CD4-positive, alpha-beta T cell (primary cell): ENCODE data around the gene MRPL47. TPM values are rescaled to one million over a fixed set of nuclear protein-coding genes. Genes with fewer than 3 reads are reported as not detected.

Source experiments
- ATAC-seq: fragments of 200-7000 bp; cut with Tn5 transposase; one replicate; pipeline ENCODE4 v1.10.0; 2022; ENCODE audit warnings: mild to moderate bottlenecking; ENCODE audit not compliant: poor library complexity
- CTCF ChIA-PET: fragments of 350-600 bp; sonication (Branson Sonifier 250); formaldehyde crosslinking; loops from one replicate; lab custom pipeline; 2021; ENCODE audit warnings: antibody characterized with exemption, inconsistent platforms; lab: Charles Lee
- POLR2A ChIA-PET: fragments of 350-600 bp; sonication (Branson Sonifier 250); formaldehyde crosslinking; loops from one replicate; lab custom pipeline; 2021; ENCODE audit warnings: antibody characterized with exemption, inconsistent platforms; lab: Charles Lee
- DNase-seq, 14 experiments: peaks; one replicate each; pipeline ENCODE4 v3.0.0-alpha.2; 2013 to 2020; ENCODE audit warnings: mixed read lengths in 2 of 14
- H3K27ac ChIP-seq, 2 donors: one replicate each; pipeline versions ENCODE4 v1.5.1 to v1.7.0; 2013; ENCODE audit warnings: low read length in 2 of 2, low read depth in 1 of 2, mild to moderate bottlenecking in 1 of 2
- H3K27me3 ChIP-seq, 2 experiments: 1 replicate in 1 of 2; 2 replicates in 1 of 2; pipeline versions ENCODE4 v1.6.1 to v1.7.0; 2013; ENCODE audit warnings: low read length in 2 of 2, control low read depth in 1 of 2, mild to moderate bottlenecking in 1 of 2, moderate library complexity in 1 of 2; ENCODE audit not compliant: insufficient read depth in 2 of 2, control insufficient read depth in 1 of 2
- H3K36me3 ChIP-seq: one replicate; pipeline ENCODE4 v1.6.1; 2013; ENCODE audit warnings: low read length, control low read depth; ENCODE audit not compliant: insufficient read depth
- H3K4me1 ChIP-seq: one replicate; pipeline ENCODE4 v1.6.1; 2013; ENCODE audit warnings: low read length, control low read depth; ENCODE audit not compliant: insufficient read depth
- H3K4me3 ChIP-seq: one replicate; pipeline ENCODE4 v1.5.1; 2013; ENCODE audit warnings: mild to moderate bottlenecking, low read length, moderate library complexity
- H3K9me3 ChIP-seq, 2 experiments: 1 replicate in 1 of 2; 2 replicates in 1 of 2; pipeline versions ENCODE4 v1.6.1 to v1.7.0; 2013; ENCODE audit warnings: low read length in 2 of 2, mild to moderate bottlenecking in 2 of 2, control low read depth in 1 of 2, moderate library complexity in 1 of 2; ENCODE audit not compliant: control insufficient read depth in 1 of 2, insufficient read depth in 1 of 2
- H3K27ac Mint-ChIP-seq: one replicate; pipeline ENCODE4 v1.8.0; 2020; ENCODE audit warnings: mixed read lengths
- H3K27me3 Mint-ChIP-seq: one replicate; pipeline ENCODE4 v1.8.0; 2021; ENCODE audit warnings: mixed read lengths
- H3K36me3 Mint-ChIP-seq: one replicate; pipeline ENCODE4 v1.8.0; 2021; ENCODE audit warnings: low read depth, mixed read lengths
- H3K4me1 Mint-ChIP-seq: one replicate; pipeline ENCODE4 v1.8.0; 2021; ENCODE audit warnings: low read depth, mixed read lengths
- H3K4me3 Mint-ChIP-seq: one replicate; pipeline ENCODE4 v1.8.0; 2020; ENCODE audit warnings: mild to moderate bottlenecking, mixed read lengths
- H3K9me3 Mint-ChIP-seq: one replicate; pipeline ENCODE4 v1.8.0; 2020; ENCODE audit warnings: mixed read lengths
- intact Hi-C, 2 experiments: fragments of 100-400 bp; cut with DNase I in 1 of 2; cut with micrococcal nuclease in 1 of 2; formaldehyde crosslinking; loops; one replicate each; pipeline versions ENCODE4 v1.15.1 to v1.9.0; 2023 to 2025; cut with DNase I, micrococcal nuclease
- total RNA-seq, 174 experiments: library from RNA in 2 of 174; stranded (reverse) in 2 of 174; gene quantifications; one replicate each; pipeline ENCODE4 v1.2.3 and lab custom pipeline; 2021 to 2026
- TF ChIP-seq, protein P1 (sequence below): fragments of 200-600 bp; IDR thresholded peaks from one replicate; pipeline ENCODE4 v1.8.0; 2022; ENCODE audit warnings: antibody characterized with exemption, mild to moderate bottlenecking

Gene MRPL47
- total RNA-seq, 2 experiments from 2014 or later, result 24.8 to 28.6 TPM

DNA sequence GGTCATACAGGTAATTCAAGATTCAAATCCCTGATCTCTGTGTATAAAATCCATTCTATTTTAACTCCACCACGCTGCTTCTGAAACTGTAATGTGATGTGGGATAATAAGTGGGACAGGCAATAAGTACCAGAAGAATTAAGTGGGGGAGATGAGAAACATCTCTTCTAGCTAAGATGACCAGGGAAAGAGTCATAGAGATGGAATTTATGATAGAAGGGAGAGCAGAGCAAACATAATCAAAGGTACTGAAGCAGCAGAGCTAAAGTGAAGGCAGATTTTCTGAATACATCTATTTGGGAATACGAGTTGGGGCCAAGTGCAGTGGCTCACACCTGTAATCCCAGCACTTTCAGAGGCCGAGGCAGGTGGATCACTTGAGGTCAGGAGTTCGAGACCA is 4.9 kb downstream of the MRPL47 start:
- H3K4me3 ChIP-seq, result no peak overlapping the region
- H3K27ac ChIP-seq, result no peak overlapping the region
- H3K9me3 ChIP-seq, result no peaks in the 10 kb centered on the region
- TF ChIP-seq, protein P1, sequence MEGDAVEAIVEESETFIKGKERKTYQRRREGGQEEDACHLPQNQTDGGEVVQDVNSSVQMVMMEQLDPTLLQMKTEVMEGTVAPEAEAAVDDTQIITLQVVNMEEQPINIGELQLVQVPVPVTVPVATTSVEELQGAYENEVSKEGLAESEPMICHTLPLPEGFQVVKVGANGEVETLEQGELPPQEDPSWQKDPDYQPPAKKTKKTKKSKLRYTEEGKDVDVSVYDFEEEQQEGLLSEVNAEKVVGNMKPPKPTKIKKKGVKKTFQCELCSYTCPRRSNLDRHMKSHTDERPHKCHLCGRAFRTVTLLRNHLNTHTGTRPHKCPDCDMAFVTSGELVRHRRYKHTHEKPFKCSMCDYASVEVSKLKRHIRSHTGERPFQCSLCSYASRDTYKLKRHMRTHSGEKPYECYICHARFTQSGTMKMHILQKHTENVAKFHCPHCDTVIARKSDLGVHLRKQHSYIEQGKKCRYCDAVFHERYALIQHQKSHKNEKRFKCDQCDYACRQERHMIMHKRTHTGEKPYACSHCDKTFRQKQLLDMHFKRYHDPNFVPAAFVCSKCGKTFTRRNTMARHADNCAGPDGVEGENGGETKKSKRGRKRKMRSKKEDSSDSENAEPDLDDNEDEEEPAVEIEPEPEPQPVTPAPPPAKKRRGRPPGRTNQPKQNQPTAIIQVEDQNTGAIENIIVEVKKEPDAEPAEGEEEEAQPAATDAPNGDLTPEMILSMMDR, result no peak
- ATAC-seq (no peak), DNase-seq (no peak)
- Mint-ChIP-seq H3K9me3 (no peaks in the 10 kb centered on the region), H3K36me3 (peaks cover 77% of the 10 kb centered on the region), H3K4me1 (peaks cover 26% of the 10 kb centered on the region), H3K27ac (no peak overlapping the region), H3K27me3 (no peaks in the 10 kb centered on the region), H3K4me3 (no peak overlapping the region)
- peaks cover 7% of the 10 kb centered on the region for H3K4me1 ChIP-seq
- POLR2A ChIA-PET, result no interaction called here
- CTCF ChIA-PET, result no interaction called here
- intact Hi-C loops, result no loop called here
- H3K27me3 ChIP-seq, result no peaks in the 10 kb centered on the region
- H3K36me3 ChIP-seq, result peaks cover 65% of the 10 kb centered on the region

DNA sequence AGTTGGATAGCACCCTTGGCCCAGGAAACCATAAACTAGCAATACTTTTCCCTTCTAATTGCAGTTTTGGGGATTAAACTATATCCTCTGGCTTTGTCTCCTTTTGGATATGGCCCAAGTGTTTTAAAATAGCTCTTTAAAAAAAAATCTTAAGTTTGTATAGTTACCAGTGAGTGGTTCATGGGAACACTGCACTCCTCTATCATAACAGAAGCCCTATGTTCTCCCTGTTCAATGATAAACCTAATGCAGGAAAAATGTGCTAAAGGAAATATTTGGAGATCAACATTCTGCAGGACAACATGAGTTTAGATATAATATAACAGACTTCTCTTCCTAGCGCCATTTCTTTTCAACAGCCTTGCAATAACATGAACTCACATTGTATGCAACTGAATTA is 13.1 kb downstream of the MRPL47 start:
- Mint-ChIP-seq H3K27ac (peak overlapping the region; percentile 1), H3K4me3 (no peak overlapping the region), H3K36me3 (peaks cover 87% of the 10 kb centered on the region), H3K9me3 (no peaks in the 10 kb centered on the region), H3K27me3 (no peaks in the 10 kb centered on the region), H3K4me1 (no peaks in the 10 kb centered on the region)
- Histone ChIP-seq H3K36me3 (peaks cover 80% of the 10 kb centered on the region), H3K27me3 (no peaks in the 10 kb centered on the region), H3K4me3 (no peak overlapping the region), H3K9me3 (no peaks in the 10 kb centered on the region), H3K27ac (no peak overlapping the region), H3K4me1 (no peaks in the 10 kb centered on the region)
- TF ChIP-seq, protein P1, result no peak
- CTCF ChIA-PET, result no interaction called here
- ATAC-seq, result no peak
- no peak for DNase-seq
- POLR2A ChIA-PET, result interaction anchor here (1.2 kb wide), 1 partner anchor 13 kb away, joined by 3 read pairs; the partner anchor contains the start of genes MRPL47 and NDUFB5
- intact Hi-C loops, result no loop called here

DNA sequence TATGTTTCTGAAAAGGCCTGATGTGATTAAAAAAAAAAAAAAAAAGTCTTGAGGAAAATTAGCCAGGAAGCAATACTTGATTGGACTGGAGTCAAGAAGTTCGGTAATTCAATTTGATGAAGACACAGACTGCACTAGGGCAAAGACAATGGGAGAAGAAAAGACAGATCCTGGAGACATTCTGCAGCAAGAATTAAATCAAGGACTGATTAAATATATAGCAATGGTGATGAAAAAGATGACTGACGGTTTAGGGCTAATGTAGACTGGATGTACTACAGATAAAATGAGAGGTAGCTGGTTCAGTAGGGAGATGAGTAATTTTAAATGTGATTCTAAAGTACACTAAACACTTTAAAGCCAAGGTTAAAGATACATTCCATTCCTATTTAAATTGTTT is 13.8 kb downstream of the MRPL47 start:
- intact Hi-C loops, result no loop called here
- no peak for ATAC-seq

More for the DNA sequence above, 13.8 kb downstream of the MRPL47 start:
- Histone ChIP-seq H3K36me3 (peaks cover 78% of the 10 kb centered on the region), H3K27me3 (no peaks in the 10 kb centered on the region), H3K27ac (no peak overlapping the region), H3K4me1 (no peaks in the 10 kb centered on the region), H3K9me3 (no peaks in the 10 kb centered on the region), H3K4me3 (no peak overlapping the region)
- no peak for DNase-seq
- Mint-ChIP-seq H3K27ac (no peak overlapping the region), H3K4me1 (no peaks in the 10 kb centered on the region), H3K9me3 (no peaks in the 10 kb centered on the region), H3K36me3 (peaks cover 88% of the 10 kb centered on the region), H3K4me3 (no peak overlapping the region), H3K27me3 (no peaks in the 10 kb centered on the region)
- TF ChIP-seq, protein P1, result no peak
- CTCF ChIA-PET, result no interaction called here
- POLR2A ChIA-PET, result interaction anchor here (1.2 kb wide), 1 partner anchor 14 kb away, joined by 3 read pairs; the partner anchor contains the start of genes MRPL47 and NDUFB5
